Measurements from ENCODE around the gene VKORC1.

- no peak for TF ChIP-seq CTCF (conservative IDR thresholded peaks at IDR 0.05 in 1 of 2, IDR thresholded peaks at IDR 0.05 in 1 of 2; ENCODE audit: extremely low read depth in 1 of 2, insufficient read depth in 1 of 2, low read depth in 1 of 2, low read length in 2 of 2)
- TF ChIP-seq EZH2 (IDR thresholded peaks at IDR 0.05; ENCODE audit: borderline replicate concordance, low read length), result no peak
Measured at GRCh38 chr16:31117384-31118222, 23.0 kb upstream of the VKORC1 start, which contains the start of gene KAT8.
